IMR-90 (cell line): ENCODE data around the gene PDE4C. TPM values are rescaled to one million over a fixed set of nuclear protein-coding genes. Genes with fewer than 3 reads are reported as not detected.

ENCODE experiments used
- ATAC-seq: fragments of 200-7000 bp; cut with Tn5 transposase; 2 replicates; pipeline ENCODE4 v1.9.1; 2020; ENCODE audit warnings: low read depth, mild to moderate bottlenecking, moderate library complexity
- BruUV-seq: library from RNA; stranded (reverse); fragments of 400-500 nt; replicated peaks from 2 replicates; lab custom pipeline; 2021; lab: Mats Ljungman, UMichigan
- CTCF ChIA-PET: fragments of 300-600 bp; formaldehyde crosslinking; extraction: SDS; loops from one replicate; lab custom pipeline; 2021; ENCODE audit warnings: antibody characterized with exemption; lab: Yijun Ruan, JAX
- POLR2A ChIA-PET: fragments of 300-600 bp; sonication (Branson Sonifier 250); formaldehyde crosslinking; loops from one replicate; lab custom pipeline; 2022; ENCODE audit warnings: antibody characterized with exemption; ENCODE audit not compliant: unreplicated experiment; lab: Charles Lee
- DNase-seq: peaks from one replicate; pipeline ENCODE4 v3.0.0; 2013
- H2AFZ ChIP-seq: replicated peaks from 2 replicates; pipeline ENCODE3; 2013; ENCODE audit warnings: low read length, mild to moderate bottlenecking; ENCODE audit not compliant: poor library complexity
- H2AK5ac ChIP-seq: 2 replicates; pipeline ENCODE4 v1.6.1; 2013; ENCODE audit warnings: low read depth, low read length, inconsistent platforms
- H2AK9ac ChIP-seq: replicated peaks from 2 replicates; pipeline ENCODE3; 2013; ENCODE audit warnings: mild to moderate bottlenecking, low read depth, low read length, moderate library complexity; ENCODE audit not compliant: poor library complexity
- H2BK120ac ChIP-seq: 2 replicates; pipeline ENCODE4 v1.6.1; 2013; ENCODE audit warnings: low read depth, low read length, inconsistent platforms
- H2BK15ac ChIP-seq: 3 replicates; pipeline ENCODE4 v1.6.1; 2013; ENCODE audit warnings: low read depth, low read length, inconsistent platforms
- H2BK20ac ChIP-seq: 2 replicates; pipeline ENCODE4 v1.6.1; 2013; ENCODE audit warnings: low read depth, mild to moderate bottlenecking, inconsistent platforms, low read length, moderate library complexity
- H2BK5ac ChIP-seq: 2 replicates; pipeline ENCODE4 v1.6.1; 2013; ENCODE audit warnings: mild to moderate bottlenecking, low read depth, low read length, inconsistent platforms; ENCODE audit not compliant: poor library complexity, severe bottlenecking
- H3K14ac ChIP-seq: replicated peaks from 2 replicates; pipeline ENCODE4 v1.6.1; 2013; ENCODE audit warnings: low read depth, low read length, inconsistent platforms
- H3K18ac ChIP-seq: 2 replicates; pipeline ENCODE4 v1.6.1; 2013; ENCODE audit warnings: low read depth, low read length, control low read depth
- H3K23ac ChIP-seq: 2 replicates; pipeline ENCODE4 v1.6.1; 2013; ENCODE audit warnings: low read depth, low read length, inconsistent platforms
- H3K27ac ChIP-seq: 2 replicates; pipeline ENCODE4 v1.5.1; 2013; ENCODE audit warnings: mild to moderate bottlenecking, control low read depth, low read length; ENCODE audit not compliant: insufficient read depth
- H3K27me3 ChIP-seq: 2 replicates; pipeline ENCODE4 v1.6.1; 2013; ENCODE audit warnings: low read length; ENCODE audit not compliant: control insufficient read depth, insufficient read depth
- H3K36me3 ChIP-seq: 2 replicates; pipeline ENCODE4 v1.6.1; 2013; ENCODE audit warnings: low read length, mixed read lengths; ENCODE audit not compliant: control insufficient read depth, insufficient read depth
- H3K4ac ChIP-seq: 2 replicates; pipeline ENCODE4 v1.6.1; 2013; ENCODE audit warnings: low read depth, low read length, inconsistent platforms
- H3K4me1 ChIP-seq: 2 replicates; pipeline ENCODE4 v1.6.1; 2013; ENCODE audit warnings: low read length, mixed read lengths; ENCODE audit not compliant: control insufficient read depth, insufficient read depth
- H3K4me2 ChIP-seq: 2 replicates; pipeline ENCODE4 v1.6.1; 2013; ENCODE audit warnings: low read depth, mild to moderate bottlenecking, control low read depth, low read length, moderate library complexity
- H3K4me3 ChIP-seq: 2 replicates; pipeline ENCODE4 v1.5.1; 2013; ENCODE audit warnings: low read depth, mild to moderate bottlenecking, control low read depth, low read length, moderate library complexity; ENCODE audit not compliant: insufficient read depth
- H3K56ac ChIP-seq: 2 replicates; pipeline ENCODE4 v1.6.1; 2013; ENCODE audit warnings: low read length, inconsistent platforms; ENCODE audit not compliant: insufficient read depth; ENCODE audit errors: extremely low read depth
- H3K79me1 ChIP-seq, 2 experiments: 2 replicates each; pipeline ENCODE4 v1.6.1; 2013; ENCODE audit warnings: low read length in 2 of 2, inconsistent platforms in 1 of 2, low read depth in 1 of 2
- H3K9ac ChIP-seq: 2 replicates; pipeline ENCODE4 v1.6.1; 2013; ENCODE audit warnings: low read depth, low read length, control low read depth
- H3K9me1 ChIP-seq: 2 replicates; pipeline ENCODE4 v1.6.1; 2013; ENCODE audit warnings: low read length, inconsistent platforms; ENCODE audit not compliant: insufficient read depth
- H3K9me3 ChIP-seq: 2 replicates; pipeline ENCODE4 v1.6.1; 2013; ENCODE audit warnings: low read length; ENCODE audit not compliant: control insufficient read depth, insufficient read depth
- H4K20me1 ChIP-seq: 2 replicates; pipeline ENCODE4 v1.6.1; 2013; ENCODE audit warnings: low read length, inconsistent platforms; ENCODE audit not compliant: insufficient read depth
- H4K5ac ChIP-seq: 2 replicates; pipeline ENCODE4 v1.6.1; 2013; ENCODE audit warnings: mild to moderate bottlenecking, low read depth, low read length, control low read depth
- H4K8ac ChIP-seq, 2 experiments: 2 replicates each; pipeline ENCODE4 v1.6.1; 2013; ENCODE audit warnings: low read depth in 2 of 2, low read length in 2 of 2, control low read depth in 1 of 2, inconsistent platforms in 1 of 2
- H4K91ac ChIP-seq: 2 replicates; pipeline ENCODE4 v1.6.1; 2013; ENCODE audit warnings: low read depth, low read length, inconsistent platforms; ENCODE audit not compliant: insufficient read depth
- CEBPB ChIP-seq: IDR thresholded peaks from 2 replicates; pipeline ENCODE4 v1.6.1; 2012; ENCODE audit warnings: low read depth, low read length, improper control_type of control experiment
- CHD1 ChIP-seq: IDR thresholded peaks from 2 replicates; pipeline ENCODE4 v1.6.1; 2012; ENCODE audit warnings: low read depth, low read length, improper control_type of control experiment
- FOS ChIP-seq: fragments of 150-350 bp; IDR thresholded peaks from 2 replicates; pipeline ENCODE4 v1.6.1; 2016; ENCODE audit warnings: low read depth, low read length
- MAFK ChIP-seq: IDR thresholded peaks from 2 replicates; pipeline ENCODE4 v1.6.1; 2012; ENCODE audit warnings: low read depth, low read length, improper control_type of control experiment
- MAZ ChIP-seq: IDR thresholded peaks from 2 replicates; pipeline ENCODE4 v1.6.1; 2012; ENCODE audit warnings: low read depth, mild to moderate bottlenecking, low read length, improper control_type of control experiment, moderate library complexity, borderline replicate concordance
- MXI1 ChIP-seq: IDR thresholded peaks from 2 replicates; pipeline ENCODE4 v1.6.1; 2012; ENCODE audit warnings: low read depth, mild to moderate bottlenecking, low read length, moderate library complexity, borderline replicate concordance
- NFE2L2 ChIP-seq: fragments of 150-350 bp; IDR thresholded peaks from 2 replicates; pipeline ENCODE4 v1.6.1; 2016; ENCODE audit warnings: low read depth, mild to moderate bottlenecking, low read length
- POLR2A ChIP-seq: IDR thresholded peaks from 2 replicates; pipeline ENCODE4 v1.6.1; 2012; ENCODE audit warnings: mild to moderate bottlenecking, low read depth, low read length
- RAD21 ChIP-seq: IDR thresholded peaks from 2 replicates; pipeline ENCODE4 v1.6.1; 2012; ENCODE audit warnings: low read length, improper control_type of control experiment
- RCOR1 ChIP-seq: IDR thresholded peaks from 2 replicates; pipeline ENCODE4 v1.6.1; 2012; ENCODE audit warnings: mild to moderate bottlenecking, low read length, improper control_type of control experiment; ENCODE audit not compliant: insufficient replicate concordance
- RFX5 ChIP-seq: IDR thresholded peaks from 2 replicates; pipeline ENCODE4 v1.8.0; 2012; ENCODE audit warnings: low read depth, mild to moderate bottlenecking, low read length, moderate library complexity
- SMC3 ChIP-seq: fragments of 150-350 bp; IDR thresholded peaks from 2 replicates; pipeline ENCODE4 v1.6.1; 2016; ENCODE audit warnings: low read depth, mild to moderate bottlenecking, antibody characterized with exemption, low read length, moderate library complexity
- WGBS, 2 experiments: methylation state at CpG; one replicate each; pipeline versions ENCODE4 v1.1.5 to v1.1.7; 2013; ENCODE audit warnings: missing lambda C conversion rate in 2 of 2; ENCODE audit not compliant: insufficient read length in 1 of 2; ENCODE audit errors: extremely low coverage in 2 of 2; 5-methylcytosine and 5-hydroxymethylcytosine counted together
- dilution Hi-C: fragments of 300-500 bp; cut with HindIII; formaldehyde crosslinking; loops from one replicate; pipeline ENCODE4 v1.14.3; 2018; ENCODE audit warnings: low sequenced_read_pairs; ENCODE audit not compliant: unreplicated experiment
- in situ Hi-C: fragments of 300-500 bp; cut with MboI; formaldehyde crosslinking; loops from 3 replicates; pipeline ENCODE4 v1.14.3; 2019; ENCODE audit warnings: low sequenced_read_pairs, inconsistent platforms, mixed read lengths
- intact Hi-C: fragments of 100-400 bp; cut with micrococcal nuclease; formaldehyde crosslinking; loops from 2 replicates; pipeline ENCODE4 v1.10.0; 2022
- polyA plus RNA-seq, 3 experiments: library from polyadenylated mRNA; depleted of rRNA; stranded (reverse); fragments of >200 nt; gene quantifications; 2 replicates each; pipeline ENCODE4 v1.2.3, GENCODE V29; 2012; ENCODE audit warnings: low replicate concordance in 1 of 3
- total RNA-seq: library from RNA; depleted of rRNA; stranded (reverse); fragments of >200 nt; gene quantifications from 2 replicates; pipeline ENCODE4 v1.2.3, GENCODE V29; 2012
- TF ChIP-seq, protein P1 (sequence below): conservative IDR thresholded peaks from 2 replicates; pipeline ENCODE4 v1.5.1; 2012; ENCODE audit warnings: mild to moderate bottlenecking, low read depth, low read length, improper control_type of control experiment
- TF ChIP-seq, protein P2 (sequence below): fragments of 150-350 bp; IDR thresholded peaks from 2 replicates; pipeline ENCODE4 v1.6.1; 2017; ENCODE audit warnings: mild to moderate bottlenecking, antibody characterized with exemption, low read length, low read depth

Gene PDE4C
- total and polyA plus RNA-seq, 2 of the 4 experiments (the other 2 are of a cell fraction), result 0.18 to 0.24 TPM

DNA sequence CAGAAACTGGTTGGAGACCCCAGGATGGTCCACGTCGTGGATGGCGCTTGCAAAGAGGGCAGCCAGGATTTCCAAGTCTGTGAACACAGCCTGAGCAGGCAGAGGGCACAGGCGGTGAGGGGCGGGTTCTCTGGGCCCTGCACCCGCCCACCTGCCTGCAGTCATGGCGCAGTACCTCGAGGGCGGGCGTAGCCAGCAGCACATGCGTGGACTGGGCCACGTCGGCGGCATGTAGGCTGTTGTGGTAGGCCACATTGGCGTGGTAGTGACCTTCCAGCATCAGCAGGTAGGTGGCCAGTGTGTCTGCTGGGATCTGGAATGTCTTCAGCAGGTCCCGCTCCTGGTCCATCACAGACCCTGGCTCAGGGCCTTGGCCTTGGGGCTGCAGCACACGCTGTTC, 8.1 kb downstream of the PDE4C start:
- H3K4me1 ChIP-seq, result peaks cover 5% of the 10 kb centered on the region
- H2AFZ ChIP-seq, result no peak overlapping the region
- no peak overlapping the region for H3K18ac ChIP-seq
- no peak overlapping the region for H4K91ac ChIP-seq
- no peak overlapping the region for H3K23ac ChIP-seq
- no peak overlapping the region for H2BK15ac ChIP-seq
- H3K27me3 ChIP-seq, result no peaks in the 10 kb centered on the region
- no peak overlapping the region for H3K14ac ChIP-seq
- no peak overlapping the region for H2BK120ac ChIP-seq
- POLR2A ChIA-PET, result no interaction called here
- H3K4me3 ChIP-seq, result no peak overlapping the region
- H2AK5ac ChIP-seq, result no peak overlapping the region
- no peak overlapping the region for H3K27ac ChIP-seq
- H3K4ac ChIP-seq, result no peak overlapping the region
- CTCF ChIA-PET, result no interaction called here
- no peak overlapping the region for H2BK20ac ChIP-seq
- no peaks in the 10 kb centered on the region for H4K20me1 ChIP-seq
- no peak overlapping the region for H3K4me2 ChIP-seq
- peaks cover 2% of the 10 kb centered on the region; the same call in 1 of the 2 replicates for H3K9me1 ChIP-seq
- in situ Hi-C loops, result no loop called here
- no peak overlapping the region for H3K9ac ChIP-seq
- dilution Hi-C loops, result no loop called here
- TF ChIP-seq RCOR1, result no peak
- TF ChIP-seq RFX5, result no peak
- no peak for TF ChIP-seq FOS
- TF ChIP-seq, protein P1, sequence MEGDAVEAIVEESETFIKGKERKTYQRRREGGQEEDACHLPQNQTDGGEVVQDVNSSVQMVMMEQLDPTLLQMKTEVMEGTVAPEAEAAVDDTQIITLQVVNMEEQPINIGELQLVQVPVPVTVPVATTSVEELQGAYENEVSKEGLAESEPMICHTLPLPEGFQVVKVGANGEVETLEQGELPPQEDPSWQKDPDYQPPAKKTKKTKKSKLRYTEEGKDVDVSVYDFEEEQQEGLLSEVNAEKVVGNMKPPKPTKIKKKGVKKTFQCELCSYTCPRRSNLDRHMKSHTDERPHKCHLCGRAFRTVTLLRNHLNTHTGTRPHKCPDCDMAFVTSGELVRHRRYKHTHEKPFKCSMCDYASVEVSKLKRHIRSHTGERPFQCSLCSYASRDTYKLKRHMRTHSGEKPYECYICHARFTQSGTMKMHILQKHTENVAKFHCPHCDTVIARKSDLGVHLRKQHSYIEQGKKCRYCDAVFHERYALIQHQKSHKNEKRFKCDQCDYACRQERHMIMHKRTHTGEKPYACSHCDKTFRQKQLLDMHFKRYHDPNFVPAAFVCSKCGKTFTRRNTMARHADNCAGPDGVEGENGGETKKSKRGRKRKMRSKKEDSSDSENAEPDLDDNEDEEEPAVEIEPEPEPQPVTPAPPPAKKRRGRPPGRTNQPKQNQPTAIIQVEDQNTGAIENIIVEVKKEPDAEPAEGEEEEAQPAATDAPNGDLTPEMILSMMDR, result no peak
- no peak for TF ChIP-seq RAD21
- no peak for TF ChIP-seq MAFK
- TF ChIP-seq CHD1, result no peak
- TF ChIP-seq MXI1, result no peak
- TF ChIP-seq, protein P2, sequence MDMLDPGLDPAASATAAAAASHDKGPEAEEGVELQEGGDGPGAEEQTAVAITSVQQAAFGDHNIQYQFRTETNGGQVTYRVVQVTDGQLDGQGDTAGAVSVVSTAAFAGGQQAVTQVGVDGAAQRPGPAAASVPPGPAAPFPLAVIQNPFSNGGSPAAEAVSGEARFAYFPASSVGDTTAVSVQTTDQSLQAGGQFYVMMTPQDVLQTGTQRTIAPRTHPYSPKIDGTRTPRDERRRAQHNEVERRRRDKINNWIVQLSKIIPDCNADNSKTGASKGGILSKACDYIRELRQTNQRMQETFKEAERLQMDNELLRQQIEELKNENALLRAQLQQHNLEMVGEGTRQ, result no peak
- no peak for TF ChIP-seq NFE2L2
- no peak for TF ChIP-seq MAZ
- TF ChIP-seq SMC3, result no peak
- TF ChIP-seq CEBPB, result no peak
- TF ChIP-seq POLR2A, result no peak
- H4K8ac ChIP-seq, result no peak overlapping the region
- no TSS peak for BruUV-seq
- DNase-seq (no peak), ATAC-seq (no peak)
- peak overlapping the region; percentile 55 for H2AK9ac ChIP-seq
- intact Hi-C loops, result no loop called here
- no peaks in the 10 kb centered on the region for H3K79me1 ChIP-seq
- no peak overlapping the region for H2BK5ac ChIP-seq
- H3K56ac ChIP-seq, result no peak overlapping the region
- no peak overlapping the region for H4K5ac ChIP-seq
- no peaks in the 10 kb centered on the region for H3K9me3 ChIP-seq
- 95% methylated on average over 10 of the region's 17 CpGs; no CpG with 5 or more reads in 1 of the 2 experiments for WGBS, 2 experiments
- H3K36me3 ChIP-seq, result no peaks in the 10 kb centered on the region
